HepG2 (cell line): ENCODE results near the gene INO80E. TPM values are rescaled to one million over a fixed set of nuclear protein-coding genes. Genes with fewer than 3 reads are reported as not detected.

ENCODE experiments used
- ARID4A ChIP-seq: sonication (generic); formaldehyde crosslinking; IDR thresholded peaks from 2 replicates; pipeline ENCODE4 v1.5.0; 2020; ENCODE audit warnings: mild to moderate bottlenecking, missing genetic modification reagents, borderline replicate concordance
- FOXA1 ChIP-seq, 2 experiments: fragments of 450-650 bp in 1 of 2; sonication (generic) in 1 of 2; formaldehyde crosslinking in 1 of 2; IDR thresholded peaks; 2 replicates each; pipeline versions ENCODE4 v1.4.0 to v1.6.1; 2016 to 2020; ENCODE audit warnings: missing genetic modification reagents in 1 of 2
- GABPB1 ChIP-seq: IDR thresholded peaks from 2 replicates; pipeline ENCODE4 v1.6.1; 2016; ENCODE audit warnings: mild to moderate bottlenecking, missing genetic modification reagents, moderate library complexity, missing compliant biosample characterization
- HOXD1 ChIP-seq: sonication (generic); formaldehyde crosslinking; IDR thresholded peaks from 2 replicates; pipeline ENCODE4 v1.5.0; 2020; ENCODE audit warnings: missing genetic modification reagents
- KAT7 ChIP-seq: IDR thresholded peaks from 2 replicates; pipeline ENCODE4 v1.6.1; 2018; ENCODE audit warnings: borderline replicate concordance, missing compliant biosample characterization
- KLF16 ChIP-seq, 2 experiments: sonication (generic) in 1 of 2; formaldehyde crosslinking in 1 of 2; IDR thresholded peaks; 2 replicates each; pipeline versions ENCODE4 v1.6.1 to v1.8.0; 2016 to 2023; ENCODE audit warnings: missing genetic modification reagents in 2 of 2, missing compliant biosample characterization in 1 of 2
- MEIS1 ChIP-seq: sonication (generic); formaldehyde crosslinking; IDR thresholded peaks from 2 replicates; pipeline ENCODE4 v1.9.0; 2021; ENCODE audit warnings: mild to moderate bottlenecking, missing genetic modification reagents, moderate library complexity, borderline replicate concordance
- NCOR1 ChIP-seq: fragments of 200-600 bp; sonication (generic); IDR thresholded peaks from 2 replicates; pipeline ENCODE4 v1.7.0; 2017; ENCODE audit warnings: antibody characterized with exemption, low read length, borderline replicate concordance
- YEATS2 ChIP-seq: sonication (generic); formaldehyde crosslinking; IDR thresholded peaks from 2 replicates; pipeline ENCODE4 v1.4.0; 2020; ENCODE audit warnings: missing genetic modification reagents, borderline replicate concordance
- YY1 ChIP-seq: IDR thresholded peaks from 2 replicates; pipeline ENCODE4 v1.6.1; 2011; ENCODE audit warnings: low read length, low read depth, moderate library complexity, mild to moderate bottlenecking; ENCODE audit not compliant: insufficient read depth, insufficient replicate concordance
- ZNF451 ChIP-seq: sonication (generic); formaldehyde crosslinking; IDR thresholded peaks from 2 replicates; pipeline ENCODE4 v1.5.0; 2020; ENCODE audit warnings: mild to moderate bottlenecking, missing genetic modification reagents
- ZNF503 ChIP-seq: sonication (generic); formaldehyde crosslinking; IDR thresholded peaks from 2 replicates; pipeline ENCODE4 v1.4.0; 2020; ENCODE audit warnings: missing genetic modification reagents
- ZNF776 ChIP-seq: sonication (generic); formaldehyde crosslinking; IDR thresholded peaks from 2 replicates; pipeline ENCODE4 v1.4.0; 2020; ENCODE audit warnings: mild to moderate bottlenecking, missing genetic modification reagents
- polyA plus RNA-seq, 8 experiments: library from polyadenylated mRNA; depleted of rRNA in 3 of 8; stranded (reverse) in 7 of 8; unstranded in 1 of 8; fragments of >200 nt; fragmentation: Illumina TruSeq in 4 of 8; extraction: Trizol in 4 of 8; gene quantifications; 2 replicates each; pipeline versions ENCODE4 v1.2.1 to v1.2.3, GENCODE V29; 2011 to 2016; ENCODE audit warnings: low read depth in 4 of 8, missing spikeins in 1 of 8, mixed read lengths in 1 of 8; ENCODE audit not compliant: insufficient read depth in 1 of 8
- total RNA-seq, 5 experiments: library from RNA; depleted of rRNA; stranded (reverse); fragments of >200 nt; fragmentation: Illumina TruSeq; extraction: Trizol; gene quantifications; 2 replicates each; pipeline ENCODE4 v1.2.3, GENCODE V29; 2016; ENCODE audit warnings: low read depth in 1 of 5
- TF ChIP-seq, protein P1 (sequence below): sonication (generic); formaldehyde crosslinking; IDR thresholded peaks from 2 replicates; pipeline ENCODE4 v1.9.0; 2022; ENCODE audit warnings: missing genetic modification reagents, mild to moderate bottlenecking, borderline replicate concordance
- TF ChIP-seq, protein P2 (sequence below): IDR thresholded peaks from 2 replicates; pipeline ENCODE4 v1.6.1; 2012; ENCODE audit warnings: low read depth, low read length, improper control_type of control experiment
- TF ChIP-seq, protein P3 (sequence below): sonication (generic); IDR thresholded peaks from 2 replicates; pipeline ENCODE4 v1.6.1; 2016; ENCODE audit warnings: low read depth, borderline replicate concordance

The INO80E gene
- total and polyA plus RNA-seq, 2 of the 13 experiments (the other 11 are each of a cell fraction or from before 2014, with no cell fraction given) = 25.8 to 45.6 TPM

DNA sequence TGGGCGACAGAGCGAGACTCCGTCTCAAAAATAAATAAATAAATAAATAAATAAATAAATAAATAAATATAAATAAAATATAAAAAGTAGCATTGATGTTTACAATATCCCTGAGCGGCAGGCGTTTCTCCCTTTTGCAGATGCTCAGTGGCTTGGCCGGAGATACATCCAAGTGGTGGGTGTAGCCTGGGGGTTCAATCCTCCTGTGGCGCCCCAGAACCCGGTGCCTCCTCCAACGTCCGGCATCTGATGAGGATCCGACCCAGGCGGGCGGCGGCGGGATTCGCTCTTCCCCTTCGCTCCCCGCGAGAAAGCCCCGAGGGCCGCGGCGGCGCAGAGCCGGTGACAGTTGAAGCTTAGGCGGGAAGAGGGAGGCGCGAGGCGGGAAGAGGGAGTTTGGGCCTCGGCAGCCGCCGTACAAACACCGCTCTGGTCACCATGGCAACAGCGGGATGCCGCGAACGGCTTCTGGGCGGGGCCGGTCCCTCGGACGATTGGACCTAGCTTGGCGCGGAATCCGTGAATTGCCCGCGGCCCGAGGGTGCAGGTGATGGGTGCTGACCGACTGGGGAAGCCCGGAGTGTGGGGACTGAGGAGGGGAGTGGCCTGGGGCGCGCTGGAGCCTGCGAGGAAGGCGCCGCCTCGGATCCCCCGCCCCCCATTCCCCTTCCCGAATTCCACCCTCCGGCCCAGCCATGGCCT lies 56.8 kb downstream of the INO80E start (continued):
- TF ChIP-seq NCOR1 = no peak
- peak; percentile 88; the same call in 1 of the 2 replicates for TF ChIP-seq HOXD1 (CRISPR knock-in tag)
- TF ChIP-seq YEATS2 (CRISPR knock-in tag) = peak; percentile 99
- TF ChIP-seq ARID4A = peak; percentile 99
- TF ChIP-seq YY1 = peak; percentile 69
- TF ChIP-seq ZNF776 (CRISPR knock-in tag) = peak; percentile 86; the same call in 1 of the 2 replicates
- TF ChIP-seq FOXA1 (IDR thresholded peaks at IDR 0.05) = no peak
- peak; percentile 62; the same call in 1 of the 2 replicates for TF ChIP-seq FOXA1 (CRISPR knock-in tag; IDR thresholded peaks at IDR 0.05)
- peak; percentile 98 for TF ChIP-seq ZNF451 (CRISPR knock-in tag)
- peak; percentile 92 for TF ChIP-seq MEIS1 (CRISPR knock-in tag)
- TF ChIP-seq, protein P1, sequence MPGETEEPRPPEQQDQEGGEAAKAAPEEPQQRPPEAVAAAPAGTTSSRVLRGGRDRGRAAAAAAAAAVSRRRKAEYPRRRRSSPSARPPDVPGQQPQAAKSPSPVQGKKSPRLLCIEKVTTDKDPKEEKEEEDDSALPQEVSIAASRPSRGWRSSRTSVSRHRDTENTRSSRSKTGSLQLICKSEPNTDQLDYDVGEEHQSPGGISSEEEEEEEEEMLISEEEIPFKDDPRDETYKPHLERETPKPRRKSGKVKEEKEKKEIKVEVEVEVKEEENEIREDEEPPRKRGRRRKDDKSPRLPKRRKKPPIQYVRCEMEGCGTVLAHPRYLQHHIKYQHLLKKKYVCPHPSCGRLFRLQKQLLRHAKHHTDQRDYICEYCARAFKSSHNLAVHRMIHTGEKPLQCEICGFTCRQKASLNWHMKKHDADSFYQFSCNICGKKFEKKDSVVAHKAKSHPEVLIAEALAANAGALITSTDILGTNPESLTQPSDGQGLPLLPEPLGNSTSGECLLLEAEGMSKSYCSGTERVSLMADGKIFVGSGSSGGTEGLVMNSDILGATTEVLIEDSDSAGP = peak; percentile 93
- peak; percentile 95 to 97 for TF ChIP-seq KLF16 (CRISPR knock-in tag; IDR thresholded peaks at IDR 0.05)
- TF ChIP-seq ZNF503 (CRISPR knock-in tag) = 0 out of 2 replicates have a peak, but pooled peaks have one; percentile 63
- TF ChIP-seq, protein P2, sequence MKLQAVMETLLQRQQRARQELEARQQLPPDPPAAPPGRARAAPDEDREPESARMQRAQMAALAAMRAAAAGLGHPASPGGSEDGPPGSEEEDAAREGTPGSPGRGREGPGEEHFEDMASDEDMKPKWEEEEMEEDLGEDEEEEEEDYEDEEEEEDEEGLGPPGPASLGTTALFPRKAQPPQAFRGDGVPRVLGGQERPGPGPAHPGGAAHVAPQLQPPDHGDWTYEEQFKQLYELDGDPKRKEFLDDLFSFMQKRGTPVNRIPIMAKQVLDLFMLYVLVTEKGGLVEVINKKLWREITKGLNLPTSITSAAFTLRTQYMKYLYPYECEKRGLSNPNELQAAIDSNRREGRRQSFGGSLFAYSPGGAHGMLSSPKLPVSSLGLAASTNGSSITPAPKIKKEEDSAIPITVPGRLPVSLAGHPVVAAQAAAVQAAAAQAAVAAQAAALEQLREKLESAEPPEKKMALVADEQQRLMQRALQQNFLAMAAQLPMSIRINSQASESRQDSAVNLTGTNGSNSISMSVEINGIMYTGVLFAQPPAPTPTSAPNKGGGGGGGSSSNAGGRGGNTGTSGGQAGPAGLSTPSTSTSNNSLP = no peak
- TF ChIP-seq GABPB1 (CRISPR knock-in tag) = peak; percentile 86
- TF ChIP-seq, protein P3, sequence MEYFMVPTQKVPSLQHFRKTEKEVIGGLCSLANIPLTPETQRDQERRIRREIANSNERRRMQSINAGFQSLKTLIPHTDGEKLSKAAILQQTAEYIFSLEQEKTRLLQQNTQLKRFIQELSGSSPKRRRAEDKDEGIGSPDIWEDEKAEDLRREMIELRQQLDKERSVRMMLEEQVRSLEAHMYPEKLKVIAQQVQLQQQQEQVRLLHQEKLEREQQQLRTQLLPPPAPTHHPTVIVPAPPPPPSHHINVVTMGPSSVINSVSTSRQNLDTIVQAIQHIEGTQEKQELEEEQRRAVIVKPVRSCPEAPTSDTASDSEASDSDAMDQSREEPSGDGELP = 0 out of 2 replicates have a peak, but pooled peaks have one; percentile 44
- TF ChIP-seq KAT7 (CRISPR knock-in tag) = peak; percentile 79; the same call in 1 of the 2 replicates
